CD4-positive, alpha-beta T cell (primary cell): Measurements from ENCODE around the gene GRIN3B. TPM values are rescaled to one million over a fixed set of nuclear protein-coding genes. Genes with fewer than 3 reads are reported as not detected.
"Not testable (repeated sequence)": the region's sequence is repeated elsewhere in the genome, so short reads cannot be mapped to it uniquely, and the experiment has no call there.

Experiments used
- ATAC-seq: fragments of 200-7000 bp; cut with Tn5 transposase; one replicate; pipeline ENCODE4 v1.10.0; 2022; ENCODE audit warnings: mild to moderate bottlenecking; ENCODE audit not compliant: poor library complexity
- CTCF ChIA-PET: fragments of 350-600 bp; sonication (Branson Sonifier 250); formaldehyde crosslinking; loops from one replicate; lab custom pipeline; 2021; ENCODE audit warnings: antibody characterized with exemption, inconsistent platforms; lab: Charles Lee
- POLR2A ChIA-PET: fragments of 350-600 bp; sonication (Branson Sonifier 250); formaldehyde crosslinking; loops from one replicate; lab custom pipeline; 2021; ENCODE audit warnings: antibody characterized with exemption, inconsistent platforms; lab: Charles Lee
- DNase-seq, 14 experiments: peaks; one replicate each; pipeline ENCODE4 v3.0.0-alpha.2; 2013 to 2020; ENCODE audit warnings: mixed read lengths in 2 of 14
- H3K27ac ChIP-seq, 2 donors: one replicate each; pipeline versions ENCODE4 v1.5.1 to v1.7.0; 2013; ENCODE audit warnings: low read length in 2 of 2, low read depth in 1 of 2, mild to moderate bottlenecking in 1 of 2
- H3K27me3 ChIP-seq, 2 experiments: 1 replicate in 1 of 2; 2 replicates in 1 of 2; pipeline versions ENCODE4 v1.6.1 to v1.7.0; 2013; ENCODE audit warnings: low read length in 2 of 2, control low read depth in 1 of 2, mild to moderate bottlenecking in 1 of 2, moderate library complexity in 1 of 2; ENCODE audit not compliant: insufficient read depth in 2 of 2, control insufficient read depth in 1 of 2
- H3K36me3 ChIP-seq: one replicate; pipeline ENCODE4 v1.6.1; 2013; ENCODE audit warnings: low read length, control low read depth; ENCODE audit not compliant: insufficient read depth
- H3K4me1 ChIP-seq: one replicate; pipeline ENCODE4 v1.6.1; 2013; ENCODE audit warnings: low read length, control low read depth; ENCODE audit not compliant: insufficient read depth
- H3K4me3 ChIP-seq: one replicate; pipeline ENCODE4 v1.5.1; 2013; ENCODE audit warnings: mild to moderate bottlenecking, low read length, moderate library complexity
- H3K9me3 ChIP-seq, 2 experiments: 1 replicate in 1 of 2; 2 replicates in 1 of 2; pipeline versions ENCODE4 v1.6.1 to v1.7.0; 2013; ENCODE audit warnings: low read length in 2 of 2, mild to moderate bottlenecking in 2 of 2, control low read depth in 1 of 2, moderate library complexity in 1 of 2; ENCODE audit not compliant: control insufficient read depth in 1 of 2, insufficient read depth in 1 of 2
- H3K27ac Mint-ChIP-seq: one replicate; pipeline ENCODE4 v1.8.0; 2020; ENCODE audit warnings: mixed read lengths
- H3K27me3 Mint-ChIP-seq: one replicate; pipeline ENCODE4 v1.8.0; 2021; ENCODE audit warnings: mixed read lengths
- H3K36me3 Mint-ChIP-seq: one replicate; pipeline ENCODE4 v1.8.0; 2021; ENCODE audit warnings: low read depth, mixed read lengths
- H3K4me1 Mint-ChIP-seq: one replicate; pipeline ENCODE4 v1.8.0; 2021; ENCODE audit warnings: low read depth, mixed read lengths
- H3K4me3 Mint-ChIP-seq: one replicate; pipeline ENCODE4 v1.8.0; 2020; ENCODE audit warnings: mild to moderate bottlenecking, mixed read lengths
- H3K9me3 Mint-ChIP-seq: one replicate; pipeline ENCODE4 v1.8.0; 2020; ENCODE audit warnings: mixed read lengths
- intact Hi-C, 2 experiments: fragments of 100-400 bp; cut with DNase I in 1 of 2; cut with micrococcal nuclease in 1 of 2; formaldehyde crosslinking; loops; one replicate each; pipeline versions ENCODE4 v1.15.1 to v1.9.0; 2023 to 2025; cut with DNase I, micrococcal nuclease
- total RNA-seq, 174 experiments: library from RNA in 2 of 174; stranded (reverse) in 2 of 174; gene quantifications; one replicate each; pipeline ENCODE4 v1.2.3 and lab custom pipeline; 2021 to 2026
- TF ChIP-seq, protein P1 (sequence below): fragments of 200-600 bp; IDR thresholded peaks from one replicate; pipeline ENCODE4 v1.8.0; 2022; ENCODE audit warnings: antibody characterized with exemption, mild to moderate bottlenecking

Gene GRIN3B
- total RNA-seq, 2 experiments from 2014 or later, result 0.17 to 0.22 TPM

DNA sequence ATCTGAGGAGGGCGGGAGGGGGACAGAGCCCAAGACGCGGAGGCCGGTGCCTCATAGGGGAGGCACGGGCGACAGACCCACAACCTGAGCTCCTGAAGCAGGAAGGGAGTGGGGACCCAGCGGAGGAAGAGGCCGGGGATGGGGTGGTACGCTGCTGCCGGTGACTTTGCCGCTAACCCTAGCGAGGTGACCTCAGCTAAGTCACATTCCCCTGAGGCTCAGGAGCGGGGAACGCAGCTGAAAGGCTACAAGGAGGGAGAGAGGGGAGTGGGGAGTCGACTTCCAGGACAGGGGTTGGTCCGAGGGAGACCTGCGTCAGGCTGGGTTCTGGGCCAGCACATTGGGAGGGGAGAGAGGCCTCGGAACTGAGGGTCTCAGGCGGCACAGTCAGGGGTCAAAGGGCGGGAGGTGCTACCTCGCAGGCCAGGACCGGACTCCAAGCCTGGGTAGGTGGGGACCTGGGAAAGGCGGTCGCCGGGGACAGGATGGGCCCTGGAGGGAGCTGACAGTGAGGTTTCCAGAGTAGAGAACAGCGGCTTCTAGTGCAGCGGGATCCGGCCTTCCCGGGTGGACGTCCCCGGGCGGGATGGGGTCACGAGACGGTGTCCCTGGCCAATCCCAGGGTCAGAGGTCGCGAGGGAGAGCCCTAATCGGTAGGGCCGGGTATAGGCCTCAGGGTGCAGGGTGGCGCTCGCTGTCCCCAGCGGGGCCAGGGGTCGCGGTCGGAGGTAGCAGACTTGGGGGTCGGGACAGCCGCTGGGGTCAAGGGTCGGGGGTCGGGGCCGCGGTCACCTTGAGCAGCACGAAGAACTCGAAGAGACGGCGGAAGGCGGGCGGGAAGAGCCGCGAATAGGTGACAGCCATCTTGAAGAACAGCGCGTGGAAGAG is 20.0 kb downstream of the GRIN3B start:
- Mint-ChIP-seq H3K27ac (peak overlapping the region; percentile 99), H3K4me1 (peaks cover 33% of the 10 kb centered on the region), H3K27me3 (peaks cover 7% of the 10 kb centered on the region), H3K9me3 (no peaks in the 10 kb centered on the region), H3K4me3 (peak overlapping the region; percentile 98), H3K36me3 (peaks cover 20% of the 10 kb centered on the region)
- intact Hi-C loops, result loop anchor here (2.0 to 10.0 kb wide), 5 partner anchors 21 to 225 kb away; partner anchors contain the start of genes ABCA7 (in 1 of the 2), ARHGAP45 (in 1 of the 2), ATP5F1D (in 1 of the 2) and MIDN (in 1 of the 2)
- ChIA-PET POLR2A (interaction anchor here (0.6 to 4.7 kb wide), 14 partner anchors 8 to 249 kb away, joined by 3 to 48 read pairs (median 5); partner anchors contain the start of genes ABCA7, ARHGAP45 and WDR18), CTCF (interaction anchor here (1.2 to 2.6 kb wide), 4 partner anchors 19 to 224 kb away, joined by 3 to 20 read pairs (median 8); partner anchors contain the start of gene ABCA7)
- no peaks in the 10 kb centered on the region for H3K9me3 ChIP-seq
- ATAC-seq, result no peak
- TF ChIP-seq, protein P1, sequence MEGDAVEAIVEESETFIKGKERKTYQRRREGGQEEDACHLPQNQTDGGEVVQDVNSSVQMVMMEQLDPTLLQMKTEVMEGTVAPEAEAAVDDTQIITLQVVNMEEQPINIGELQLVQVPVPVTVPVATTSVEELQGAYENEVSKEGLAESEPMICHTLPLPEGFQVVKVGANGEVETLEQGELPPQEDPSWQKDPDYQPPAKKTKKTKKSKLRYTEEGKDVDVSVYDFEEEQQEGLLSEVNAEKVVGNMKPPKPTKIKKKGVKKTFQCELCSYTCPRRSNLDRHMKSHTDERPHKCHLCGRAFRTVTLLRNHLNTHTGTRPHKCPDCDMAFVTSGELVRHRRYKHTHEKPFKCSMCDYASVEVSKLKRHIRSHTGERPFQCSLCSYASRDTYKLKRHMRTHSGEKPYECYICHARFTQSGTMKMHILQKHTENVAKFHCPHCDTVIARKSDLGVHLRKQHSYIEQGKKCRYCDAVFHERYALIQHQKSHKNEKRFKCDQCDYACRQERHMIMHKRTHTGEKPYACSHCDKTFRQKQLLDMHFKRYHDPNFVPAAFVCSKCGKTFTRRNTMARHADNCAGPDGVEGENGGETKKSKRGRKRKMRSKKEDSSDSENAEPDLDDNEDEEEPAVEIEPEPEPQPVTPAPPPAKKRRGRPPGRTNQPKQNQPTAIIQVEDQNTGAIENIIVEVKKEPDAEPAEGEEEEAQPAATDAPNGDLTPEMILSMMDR, result no peak
- H3K4me3 ChIP-seq, result peak overlapping the region; percentile 94
- peaks cover 68% of the 10 kb centered on the region for H3K4me1 ChIP-seq
- peak overlapping the region; percentile 68 to 96 for H3K27ac ChIP-seq
- H3K27me3 ChIP-seq, result no peaks in the 10 kb centered on the region
- peak in 3 of 14 experiments; percentile 39 to 54 (median 52) for DNase-seq
- peaks cover 7% of the 10 kb centered on the region for H3K36me3 ChIP-seq

DNA sequence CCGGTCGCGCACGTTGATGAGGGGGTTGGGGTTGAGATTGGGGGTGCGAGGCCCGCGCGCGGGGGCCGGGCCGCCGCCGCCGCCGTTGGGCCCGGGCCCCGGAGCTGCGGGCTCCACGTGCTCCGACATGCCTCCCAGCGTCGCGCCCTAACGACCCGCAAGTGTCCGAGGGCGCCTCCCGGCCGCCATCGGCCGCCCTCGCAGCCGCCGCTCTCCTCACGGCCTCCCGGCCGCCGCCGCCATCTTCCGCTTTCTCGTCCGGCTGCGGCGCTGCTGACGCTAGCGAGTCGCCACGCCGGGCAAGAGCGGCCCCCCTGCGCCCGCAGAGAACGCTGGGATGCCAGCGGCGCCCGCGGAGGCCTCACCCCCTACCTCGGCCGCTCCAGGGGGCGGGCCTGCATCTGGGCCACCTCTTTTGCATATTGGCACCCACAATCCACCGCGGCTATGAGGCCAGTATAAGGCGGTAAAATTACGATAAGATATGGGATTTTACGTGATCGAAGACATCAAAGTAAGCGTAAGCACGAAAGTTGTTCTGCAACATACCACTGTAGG is 20.7 kb downstream of the GRIN3B start, which contains the start of gene TMEM259:
Gene TMEM259 (minus strand): TSS at position 256 of the 558 bp plus-strand sequence. CDS start 127 bp downstream, at position 129.
- intact Hi-C loops, result loop anchor here (1.0 to 10.0 kb wide), 6 partner anchors 18 to 224 kb away; partner anchors contain the start of genes ABCA7 (in 1 of the 2), ARHGAP45 (in 1 of the 2), ATP5F1D (in 1 of the 2) and MIDN (in 1 of the 2)
- peaks cover 7% of the 10 kb centered on the region for H3K27me3 Mint-ChIP-seq
- peak within 1 kb of the TSS; percentile 96 to 99 for H3K27ac ChIP-seq
- H3K27ac Mint-ChIP-seq, result peak within 1 kb of the TSS; percentile 99
- TF ChIP-seq, protein P1, result no peak
- H3K36me3 ChIP-seq, result peaks cover 7% of the 10 kb centered on the region
- H3K36me3 Mint-ChIP-seq, result peaks cover 20% of the 10 kb centered on the region
- H3K9me3 Mint-ChIP-seq, result no peaks in the 10 kb centered on the region
- H3K4me3 Mint-ChIP-seq, result peak within 1 kb of the TSS; percentile 98
- ATAC-seq, result peak; percentile 84
- H3K4me1 ChIP-seq, result peaks cover 66% of the 10 kb centered on the region
- CTCF ChIA-PET, result interaction anchor here (0.8 to 2.6 kb wide), 10 partner anchors 10 to 219 kb away, joined by 3 to 20 read pairs (median 4); partner anchors contain the start of genes ABCA7 and ARHGAP45
- H3K27me3 ChIP-seq, result no peaks in the 10 kb centered on the region
- H3K4me3 ChIP-seq, result peak within 1 kb of the TSS; percentile 94
- POLR2A ChIA-PET, result interaction anchor here (0.6 to 4.7 kb wide), 25 partner anchors 8 to 254 kb away, joined by 3 to 48 read pairs (median 5); partner anchors contain the start of genes ABCA7, ARHGAP45, CIRBP and FAM174C
- peak; percentile 94 to 99 (median 98) for DNase-seq
- no peaks in the 10 kb centered on the region for H3K9me3 ChIP-seq
- H3K4me1 Mint-ChIP-seq, result peaks cover 33% of the 10 kb centered on the region

DNA sequence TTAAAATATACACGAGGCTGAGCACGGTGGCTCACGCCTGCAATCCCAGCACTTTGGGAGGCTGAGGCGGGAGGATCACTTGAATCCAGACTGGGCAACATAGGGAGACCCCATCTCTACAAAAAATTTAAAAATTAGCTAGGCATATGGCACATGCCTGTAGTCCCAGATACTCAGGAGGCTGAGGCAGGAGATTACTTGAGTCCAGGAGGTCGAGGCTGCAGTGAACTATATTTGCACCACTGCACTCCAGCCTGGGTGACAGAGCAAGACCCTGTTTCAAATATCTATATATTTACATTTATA is 23.6 kb downstream of the GRIN3B start:
- intact Hi-C loops, result loop anchor here in 1 of 2 experiments (5.0 to 10.0 kb wide), 3 partner anchors 43 to 221 kb away; partner anchors contain the start of genes ARHGAP45, ATP5F1D, MIDN and POLR2E
- H3K36me3 Mint-ChIP-seq, result peaks cover 34% of the 10 kb centered on the region
- H3K4me3 ChIP-seq, H3K27ac ChIP-seq, H3K9me3 ChIP-seq, CTCF ChIA-PET, ATAC-seq, DNase-seq, H3K36me3 ChIP-seq, H3K9me3 Mint-ChIP-seq, H3K27me3 Mint-ChIP-seq, H3K27me3 ChIP-seq: not testable (repeated sequence)
- peak overlapping the region; percentile 47 for H3K27ac Mint-ChIP-seq
- peak overlapping the region; percentile 70 for H3K4me3 Mint-ChIP-seq
- H3K4me1 ChIP-seq, result peaks cover 46% of the 10 kb centered on the region
- POLR2A ChIA-PET, result interaction anchor here (0.9 to 10.0 kb wide), 4 partner anchors 12 to 65 kb away, joined by 3 to 143 read pairs (median 74); partner anchors contain the start of gene ARHGAP45
- peaks cover 17% of the 10 kb centered on the region for H3K4me1 Mint-ChIP-seq

DNA sequence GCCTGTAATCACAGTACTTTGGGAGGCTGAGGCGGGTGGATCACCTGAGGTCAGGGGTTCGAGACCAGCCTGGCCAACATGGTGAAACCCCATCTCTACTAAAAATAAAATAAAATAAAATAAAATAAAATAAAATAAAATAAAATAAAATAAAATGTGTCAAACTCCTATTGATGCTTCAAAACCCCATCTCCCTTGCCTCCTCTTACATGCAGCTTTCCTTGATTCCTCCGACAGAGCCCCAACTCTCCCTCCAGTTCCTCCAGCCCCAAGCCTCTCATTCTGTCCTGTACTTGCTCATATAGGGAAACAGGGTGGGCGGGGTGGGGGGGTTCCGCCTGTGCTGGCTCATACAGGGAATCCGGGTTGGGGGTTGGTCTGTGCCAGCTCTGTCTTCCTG is 24.9 kb downstream of the GRIN3B start:
- H3K27me3 Mint-ChIP-seq, H3K9me3 Mint-ChIP-seq, H3K27me3 ChIP-seq, CTCF ChIA-PET, H3K9me3 ChIP-seq, H3K36me3 ChIP-seq, DNase-seq, ATAC-seq, H3K4me3 ChIP-seq, H3K27ac ChIP-seq: not testable (repeated sequence)
- POLR2A ChIA-PET, result interaction anchor here (1.0 to 10.0 kb wide), 8 partner anchors 13 to 244 kb away, joined by 3 to 203 read pairs (median 84); partner anchors contain the start of genes ABCA7, ARHGAP45 and CIRBP
- peaks cover 46% of the 10 kb centered on the region for H3K4me1 ChIP-seq
- intact Hi-C loops, result loop anchor here in 1 of 2 experiments (10.0 kb wide), 1 partner anchor 220 kb away; the partner anchor contains the start of genes ATP5F1D and MIDN
- H3K4me3 Mint-ChIP-seq, result peak overlapping the region; percentile 62
- peaks cover 34% of the 10 kb centered on the region for H3K36me3 Mint-ChIP-seq
- peaks cover 20% of the 10 kb centered on the region for H3K4me1 Mint-ChIP-seq
- H3K27ac Mint-ChIP-seq, result peak overlapping the region; percentile 76
